H1 (cell line): ENCODE data around the gene DCTPP1. TPM values are rescaled to one million over a fixed set of nuclear protein-coding genes. Genes with fewer than 3 reads are reported as not detected.

Source experiments
- CTCF ChIA-PET: fragments of 300-600 bp; sonication (Branson Sonifier 250); formaldehyde crosslinking; loops from one replicate; lab custom pipeline; 2021; ENCODE audit not compliant: partially characterized antibody; lab: Charles Lee
- POLR2A ChIA-PET: fragments of 300-600 bp; sonication (Branson Sonifier 250); formaldehyde crosslinking; loops from one replicate; lab custom pipeline; 2021; ENCODE audit warnings: inconsistent platforms; ENCODE audit not compliant: partially characterized antibody; lab: Charles Lee
- DNase-seq, 2 experiments: peaks; one replicate each; pipeline versions ENCODE4 v3.0.0 to v3.0.0-alpha.2; 2010 to 2022; ENCODE audit warnings: low spot score in 2 of 2, low read depth in 1 of 2, mixed read lengths in 1 of 2
- FAIRE-seq: peaks from 2 replicates; lab custom pipeline; 2011; peaks lifted over from hg19 to GRCh38; lab: Jason Lieb, UNC
- H2AFZ ChIP-seq: 2 replicates; pipeline ENCODE4 v1.8.1; 2012; ENCODE audit warnings: low read length, inconsistent platforms
- H2AK5ac ChIP-seq: 2 replicates; pipeline ENCODE4 v1.6.1; 2013; ENCODE audit warnings: low read depth, low read length
- H2BK120ac ChIP-seq: replicated peaks from 2 replicates; pipeline ENCODE3; 2013; ENCODE audit warnings: low read depth, low read length, inconsistent platforms
- H2BK12ac ChIP-seq: 2 replicates; pipeline ENCODE4 v1.6.1; 2013; ENCODE audit warnings: low read depth, low read length
- H2BK15ac ChIP-seq: 2 replicates; pipeline ENCODE4 v1.6.1; 2013; ENCODE audit warnings: low read length
- H2BK20ac ChIP-seq: 2 replicates; pipeline ENCODE4 v1.6.1; 2013; ENCODE audit warnings: low read length
- H2BK5ac ChIP-seq: 2 replicates; pipeline ENCODE4 v1.6.1; 2013; ENCODE audit warnings: low read depth, low read length
- H3K14ac ChIP-seq: 2 replicates; pipeline ENCODE4 v1.6.1; 2013; ENCODE audit warnings: inconsistent platforms; ENCODE audit not compliant: insufficient read length
- H3K18ac ChIP-seq: 2 replicates; pipeline ENCODE4 v1.6.1; 2013; ENCODE audit warnings: low read length; ENCODE audit errors: extremely low read depth
- H3K23ac ChIP-seq: 2 replicates; pipeline ENCODE4 v1.6.1; 2013; ENCODE audit warnings: inconsistent platforms; ENCODE audit not compliant: insufficient read length
- H3K23me2 ChIP-seq: 2 replicates; pipeline ENCODE4 v1.6.1; 2013; ENCODE audit warnings: low read depth, low read length
- H3K27ac ChIP-seq: 2 replicates; pipeline ENCODE4 v1.6.1; 2011; ENCODE audit warnings: low read depth, low read length, inconsistent platforms
- H3K27me3 ChIP-seq, 4 experiments: replicated peaks in 1 of 4; 1 replicate in 1 of 4; 2 replicates in 3 of 4; pipeline versions ENCODE4 v1.6.1 to v1.8.1; 2011 to 2013; ENCODE audit warnings: low read length in 3 of 4, mild to moderate bottlenecking in 3 of 4, inconsistent platforms in 2 of 4, mixed read lengths in 2 of 4, moderate library complexity in 1 of 4; ENCODE audit not compliant: control insufficient read depth in 3 of 4, insufficient read depth in 3 of 4; ENCODE audit errors: extremely low read depth in 1 of 4
- H3K36me3 ChIP-seq, 4 experiments: 2 replicates each; pipeline versions ENCODE4 v1.6.1 to v1.8.1; 2011 to 2013; ENCODE audit warnings: mild to moderate bottlenecking in 4 of 4, low read length in 3 of 4, moderate library complexity in 2 of 4, control low read depth in 1 of 4, inconsistent platforms in 1 of 4; ENCODE audit not compliant: insufficient read depth in 4 of 4, control insufficient read depth in 2 of 4
- H3K4ac ChIP-seq: replicated peaks from 2 replicates; pipeline ENCODE3; 2013; ENCODE audit warnings: low read length, low read depth, mixed read lengths, inconsistent platforms; ENCODE audit not compliant: insufficient read length
- H3K4me1 ChIP-seq, 4 experiments: replicated peaks in 1 of 4; 1 replicate in 1 of 4; 2 replicates in 3 of 4; pipeline versions ENCODE4 v1.6.1 to v1.8.1; 2011 to 2013; ENCODE audit warnings: low read length in 3 of 4, inconsistent platforms in 2 of 4, mixed read lengths in 1 of 4; ENCODE audit not compliant: insufficient read depth in 4 of 4, control insufficient read depth in 3 of 4
- H3K4me2 ChIP-seq, 2 experiments: 2 replicates each; pipeline versions ENCODE4 v1.6.1 to v1.8.1; 2011 to 2013; ENCODE audit warnings: low read depth in 2 of 2, low read length in 2 of 2, control low read depth in 1 of 2, inconsistent platforms in 1 of 2, mild to moderate bottlenecking in 1 of 2; ENCODE audit not compliant: insufficient read depth in 1 of 2
- H3K4me3 ChIP-seq, 4 experiments: fragments of 200-600, 300-600 bp in 1 of 4; sonication (generic), shearing (Covaris generic), sonication (Bioruptor Twin) in 1 of 4; 2 replicates each; pipeline versions ENCODE4 v1.5.1 to v1.8.1; 2011 to 2016; ENCODE audit warnings: low read length in 4 of 4, low read depth in 3 of 4, control low read depth in 2 of 4, inconsistent platforms in 2 of 4, mild to moderate bottlenecking in 2 of 4, mixed read lengths in 1 of 4, moderate library complexity in 1 of 4; ENCODE audit not compliant: insufficient read depth in 2 of 4; ENCODE audit errors: extremely low read depth in 1 of 4
- H3K56ac ChIP-seq: replicated peaks from 2 replicates; pipeline ENCODE3; 2013; ENCODE audit warnings: low read depth, mild to moderate bottlenecking, mixed read lengths, low read length, inconsistent platforms; ENCODE audit not compliant: insufficient read length
- H3K79me1 ChIP-seq: 2 replicates; pipeline ENCODE4 v1.6.1; 2013; ENCODE audit warnings: low read depth, low read length, control low read depth
- H3K79me2 ChIP-seq, 2 experiments: 2 replicates each; pipeline versions ENCODE4 v1.6.1 to v1.8.1; 2012 to 2013; ENCODE audit warnings: low read length in 2 of 2, mild to moderate bottlenecking in 2 of 2, inconsistent platforms in 1 of 2; ENCODE audit not compliant: insufficient read depth in 2 of 2, control insufficient read depth in 1 of 2
- H3K9ac ChIP-seq, 4 experiments: replicated peaks in 1 of 4; 1 replicate in 1 of 4; 2 replicates in 3 of 4; pipeline versions ENCODE4 v1.6.1 to v1.8.1; 2011 to 2013; ENCODE audit warnings: low read depth in 3 of 4, low read length in 3 of 4, control low read depth in 2 of 4, mild to moderate bottlenecking in 2 of 4, moderate library complexity in 2 of 4, inconsistent platforms in 1 of 4; ENCODE audit errors: extremely low read depth in 1 of 4
- H3K9me3 ChIP-seq, 2 experiments: 2 replicates each; pipeline versions ENCODE4 v1.6.1 to v1.8.1; 2012 to 2013; ENCODE audit warnings: mild to moderate bottlenecking in 2 of 2, moderate library complexity in 2 of 2, control low read depth in 1 of 2, inconsistent platforms in 1 of 2, low read depth in 1 of 2, low read length in 1 of 2, mixed read lengths in 1 of 2; ENCODE audit not compliant: insufficient read depth in 2 of 2
- H4K20me1 ChIP-seq, 2 experiments: replicated peaks in 1 of 2; 2 replicates each; pipeline versions ENCODE3 to v1.8.1; 2011 to 2013; ENCODE audit warnings: inconsistent platforms in 2 of 2, low read length in 2 of 2, mild to moderate bottlenecking in 1 of 2; ENCODE audit not compliant: insufficient read depth in 2 of 2, control insufficient read depth in 1 of 2
- H4K5ac ChIP-seq: 2 replicates; pipeline ENCODE4 v1.6.1; 2013; ENCODE audit warnings: low read length, low read depth, mixed read lengths, inconsistent platforms; ENCODE audit not compliant: insufficient read length
- H4K8ac ChIP-seq: 2 replicates; pipeline ENCODE4 v1.8.0; 2013; ENCODE audit warnings: mild to moderate bottlenecking, moderate library complexity, low read length, inconsistent platforms; ENCODE audit not compliant: insufficient read depth; ENCODE audit errors: extremely low read depth
- H4K91ac ChIP-seq: replicated peaks from 2 replicates; pipeline ENCODE3; 2013; ENCODE audit warnings: low read length, mixed read lengths, inconsistent platforms; ENCODE audit not compliant: insufficient read length
- BRCA1 ChIP-seq: IDR thresholded peaks from 2 replicates; pipeline ENCODE4 v1.6.1; 2012; ENCODE audit warnings: low read depth, low read length, improper control_type of control experiment
- JUN ChIP-seq: IDR thresholded peaks from 2 replicates; pipeline ENCODE4 v1.6.1; 2011; ENCODE audit warnings: low read depth, mild to moderate bottlenecking, improper control_type of control experiment, low read length
- KDM4A ChIP-seq: IDR thresholded peaks from one replicate; pipeline ENCODE4 v1.7.1; 2012; ENCODE audit warnings: low read depth, mild to moderate bottlenecking, moderate library complexity, low read length, inconsistent platforms; ENCODE audit not compliant: severe bottlenecking
- MAFK ChIP-seq: IDR thresholded peaks from 2 replicates; pipeline ENCODE4 v1.6.1; 2012; ENCODE audit warnings: low read depth, mild to moderate bottlenecking, improper control_type of control experiment, low read length
- NANOG ChIP-seq: IDR thresholded peaks from 2 replicates; pipeline ENCODE4 v1.6.1; 2011; ENCODE audit warnings: low read length, low read depth, mild to moderate bottlenecking, inconsistent platforms; ENCODE audit not compliant: insufficient read depth, poor library complexity, severe bottlenecking
- WGBS, 2 experiments: shearing (Covaris generic) in 1 of 2; methylation state at CpG; one replicate each; pipeline versions ENCODE4 v1.1.6 to v1.1.7; 2013 to 2015; ENCODE audit warnings: low lambda C conversion rate in 2 of 2, mixed read lengths in 2 of 2, inconsistent platforms in 1 of 2, low coverage in 1 of 2, missing lambda C conversion rate in 1 of 2; ENCODE audit not compliant: insufficient replicate concordance in 2 of 2, insufficient coverage in 1 of 2, insufficient read length in 1 of 2; ENCODE audit errors: extremely low coverage in 1 of 2, missing lambda C conversion rate in 1 of 2; 5-methylcytosine and 5-hydroxymethylcytosine counted together
- polyA plus RNA-seq, 7 experiments: library from polyadenylated mRNA; depleted of rRNA in 3 of 7; stranded (reverse) in 5 of 7; unstranded in 2 of 7; fragments of >200 nt in 5 of 7; fragments of 200-250 nt in 2 of 7; gene quantifications; 1 replicate in 5 of 7; 2 replicates in 1 of 7; 4 replicates in 1 of 7; pipeline versions ENCODE4 v1.2.1 to v1.2.3, GENCODE V29; 2011 to 2013; ENCODE audit warnings: missing spikeins in 2 of 7, mixed read lengths in 2 of 7
- total RNA-seq: library from RNA; stranded (reverse); fragmentation: NEBNext Ultra II Directional; extraction: Animal tissue kit (Norgen Biotek cat#: 25700); gene quantifications from 2 replicates; pipeline ENCODE4 v1.2.1, GENCODE V29; 2021
- TF ChIP-seq, protein P1 (sequence below), 3 experiments: IDR thresholded peaks; 1 replicate in 2 of 3; 2 replicates in 1 of 3; pipeline versions ENCODE4 v1.5.1 to v1.6.1; 2011; ENCODE audit warnings: low read length in 3 of 3, mild to moderate bottlenecking in 3 of 3, inconsistent platforms in 2 of 3, low read depth in 1 of 3, moderate library complexity in 1 of 3; ENCODE audit not compliant: insufficient read depth in 1 of 3; ENCODE audit errors: control extremely low read depth in 1 of 3

The DCTPP1 gene
- total and polyA plus RNA-seq, 2 of the 8 experiments (the other 6 are each of a cell fraction or from before 2014, with no cell fraction given): 94.5 to 103 TPM

DNA sequence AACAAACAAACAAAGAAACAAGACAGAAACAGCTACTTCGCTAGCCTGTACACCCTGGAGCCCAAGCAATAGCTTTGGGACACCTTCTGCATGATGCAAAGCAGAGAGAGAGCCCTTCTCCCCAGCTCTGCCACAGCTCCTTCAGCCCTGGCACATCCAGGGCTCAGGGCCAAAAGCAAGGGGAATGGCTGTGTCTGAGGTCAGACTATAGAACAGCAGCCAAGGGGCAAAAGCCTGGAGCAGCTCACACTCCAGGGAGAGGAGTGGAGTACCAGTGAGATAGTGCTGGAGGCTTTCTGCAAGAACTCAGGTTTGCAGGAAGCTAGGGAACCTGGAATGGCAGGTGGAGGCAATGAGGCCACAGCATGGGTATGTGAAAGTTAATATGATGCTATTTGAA, 27.4 kb upstream of the DCTPP1 start:
- H3K23me2 ChIP-seq: no peaks in the 10 kb centered on the region
- H3K23ac ChIP-seq: no peak overlapping the region
- H4K8ac ChIP-seq: no peak overlapping the region
- H2BK12ac ChIP-seq: no peak overlapping the region
- FAIRE-seq (no peak), DNase-seq (no peak)
- H3K4ac ChIP-seq: no peak overlapping the region
- H2BK20ac ChIP-seq: no peak overlapping the region
- H3K36me3 ChIP-seq: no peaks in the 10 kb centered on the region
- TF ChIP-seq MAFK (no peak), JUN (no peak), KDM4A (no peak), NANOG (no peak), BRCA1 (no peak)
- TF ChIP-seq, protein P1, sequence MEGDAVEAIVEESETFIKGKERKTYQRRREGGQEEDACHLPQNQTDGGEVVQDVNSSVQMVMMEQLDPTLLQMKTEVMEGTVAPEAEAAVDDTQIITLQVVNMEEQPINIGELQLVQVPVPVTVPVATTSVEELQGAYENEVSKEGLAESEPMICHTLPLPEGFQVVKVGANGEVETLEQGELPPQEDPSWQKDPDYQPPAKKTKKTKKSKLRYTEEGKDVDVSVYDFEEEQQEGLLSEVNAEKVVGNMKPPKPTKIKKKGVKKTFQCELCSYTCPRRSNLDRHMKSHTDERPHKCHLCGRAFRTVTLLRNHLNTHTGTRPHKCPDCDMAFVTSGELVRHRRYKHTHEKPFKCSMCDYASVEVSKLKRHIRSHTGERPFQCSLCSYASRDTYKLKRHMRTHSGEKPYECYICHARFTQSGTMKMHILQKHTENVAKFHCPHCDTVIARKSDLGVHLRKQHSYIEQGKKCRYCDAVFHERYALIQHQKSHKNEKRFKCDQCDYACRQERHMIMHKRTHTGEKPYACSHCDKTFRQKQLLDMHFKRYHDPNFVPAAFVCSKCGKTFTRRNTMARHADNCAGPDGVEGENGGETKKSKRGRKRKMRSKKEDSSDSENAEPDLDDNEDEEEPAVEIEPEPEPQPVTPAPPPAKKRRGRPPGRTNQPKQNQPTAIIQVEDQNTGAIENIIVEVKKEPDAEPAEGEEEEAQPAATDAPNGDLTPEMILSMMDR (IDR thresholded peaks at IDR 0.05; ENCODE audit: control extremely low read depth in 1 of 3, insufficient read depth in 1 of 3, low read depth in 1 of 3, low read length in 3 of 3): no peak
- no peaks in the 10 kb centered on the region for H3K79me1 ChIP-seq
- ChIA-PET POLR2A (interaction anchor here (0.9 to 1.6 kb wide), 3 partner anchors 18 to 129 kb away, joined by 3 to 4 read pairs (median 3); no protein-coding TSS in a partner anchor), CTCF (interaction anchor here (0.6 to 4.1 kb wide), 13 partner anchors 9 to 158 kb away, joined by 3 to 21 read pairs (median 6); partner anchors contain the start of genes DCTPP1 and ZNF747)
- H3K9me3 ChIP-seq: no peaks in the 10 kb centered on the region
- no peaks in the 10 kb centered on the region for H3K79me2 ChIP-seq
- H2BK5ac ChIP-seq: no peak overlapping the region
- WGBS, 2 experiments: 92% methylated on average over 1 of the region's 1 CpG; no CpG with 5 or more reads in 1 of the 2 experiments
- no peaks in the 10 kb centered on the region for H3K4me1 ChIP-seq
- H2BK15ac ChIP-seq: no peak overlapping the region
- H4K5ac ChIP-seq: no peak overlapping the region
- no peak overlapping the region for H3K27ac ChIP-seq
- H3K4me3 ChIP-seq: no peak overlapping the region
- no peak overlapping the region for H2AK5ac ChIP-seq
- H3K14ac ChIP-seq: no peak overlapping the region
- no peak overlapping the region for H2AFZ ChIP-seq
- H3K27me3 ChIP-seq: no peaks in the 10 kb centered on the region; a peak in 1 of 7 replicates
- H3K9ac ChIP-seq: no peak overlapping the region
- no peak overlapping the region for H2BK120ac ChIP-seq
- no peak overlapping the region for H4K91ac ChIP-seq
- no peak overlapping the region for H3K18ac ChIP-seq
- H4K20me1 ChIP-seq: no peaks in the 10 kb centered on the region
- no peak overlapping the region for H3K4me2 ChIP-seq
- no peak overlapping the region for H3K56ac ChIP-seq
